Thymus (tissue), 11 donors: ENCODE measurements around the gene RECK. TPM values are rescaled to one million over a fixed set of nuclear protein-coding genes. Genes with fewer than 3 reads are reported as not detected.
A peak's percentile ranks its signal among the peaks of the same experiment; 100 is the strongest.

Experiments used
- DNase-seq, 9 donors: peaks; one replicate each; pipeline ENCODE4 v3.0.0-alpha.2; 2013; ENCODE audit warnings: low spot score in 9 of 9, low read depth in 6 of 9, missing footprints in 1 of 9
- H3K27ac ChIP-seq, 2 donors: one replicate each; pipeline ENCODE4 v1.5.1; 2013; ENCODE audit warnings: control low read depth in 1 of 2, low read depth in 1 of 2, low read length in 1 of 2, mild to moderate bottlenecking in 1 of 2, moderate library complexity in 1 of 2
- H3K27me3 ChIP-seq, 2 donors: one replicate each; pipeline ENCODE4 v1.5.1; 2013; ENCODE audit warnings: low read length in 1 of 2; ENCODE audit not compliant: control insufficient read depth in 2 of 2, insufficient read depth in 1 of 2
- H3K36me3 ChIP-seq, 2 donors: one replicate each; pipeline ENCODE4 v1.5.1; 2013; ENCODE audit warnings: low read length in 1 of 2, mild to moderate bottlenecking in 1 of 2, moderate library complexity in 1 of 2; ENCODE audit not compliant: control insufficient read depth in 2 of 2, insufficient read depth in 2 of 2
- H3K4me1 ChIP-seq, 2 donors: one replicate each; pipeline ENCODE4 v1.5.1; 2013; ENCODE audit warnings: low read length in 2 of 2; ENCODE audit not compliant: control insufficient read depth in 2 of 2, insufficient read depth in 2 of 2
- H3K4me3 ChIP-seq, 2 donors: one replicate each; pipeline ENCODE4 v1.5.1; 2013; ENCODE audit warnings: low read length in 2 of 2, control low read depth in 1 of 2, mild to moderate bottlenecking in 1 of 2
- H3K9me3 ChIP-seq, 2 donors: one replicate each; pipeline ENCODE4 v1.5.1; 2013; ENCODE audit warnings: low read length in 1 of 2, mild to moderate bottlenecking in 1 of 2; ENCODE audit not compliant: control insufficient read depth in 2 of 2, insufficient read depth in 1 of 2
- WGBS: extraction: QIAGEN DNeasy Blood & Tissue Kit; methylation state at CpG from one replicate; pipeline ENCODE4 v1.1.7; 2013; 5-methylcytosine and 5-hydroxymethylcytosine counted together
- polyA plus RNA-seq: library from polyadenylated mRNA; stranded (reverse); fragments of 200-250 nt; gene quantifications from one replicate; pipeline ENCODE4 v1.2.3, GENCODE V29; 2013
- total RNA-seq: library from RNA; stranded (reverse); fragments of 120-200 nt; gene quantifications from one replicate; pipeline ENCODE4 v1.2.4, GENCODE V29; 2013
- donor health status: healthy.

The RECK gene
- total and polyA plus RNA-seq, 2 donors: 3.3 to 6.6 TPM

GRCh38 chr9:36049408-36049807 is 12.7 kb downstream of the RECK start:
- H3K27ac ChIP-seq: no peak overlapping the region
- no peak overlapping the region for H3K4me3 ChIP-seq
- WGBS: 94% methylated on average over 4 of the region's 4 CpGs
- H3K9me3 ChIP-seq: no peaks in the 10 kb centered on the region
- peaks cover 0 to 2% of the 10 kb centered on the region in 2 donors for H3K36me3 ChIP-seq
- no peak for DNase-seq
- no peaks in the 10 kb centered on the region for H3K27me3 ChIP-seq
- H3K4me1 ChIP-seq: peaks cover 0 to 3% of the 10 kb centered on the region in 2 donors

GRCh38 chr9:36050476-36050875 is 13.8 kb downstream of the RECK start:
- no peak for DNase-seq
- WGBS: 96% methylated on average over 3 of the region's 3 CpGs
- H3K9me3 ChIP-seq: no peaks in the 10 kb centered on the region
- H3K27ac ChIP-seq: no peak overlapping the region
- H3K4me3 ChIP-seq: no peak overlapping the region
- H3K36me3 ChIP-seq: peaks cover 0 to 2% of the 10 kb centered on the region in 2 donors
- no peaks in the 10 kb centered on the region for H3K4me1 ChIP-seq
- H3K27me3 ChIP-seq: no peaks in the 10 kb centered on the region

DNA sequence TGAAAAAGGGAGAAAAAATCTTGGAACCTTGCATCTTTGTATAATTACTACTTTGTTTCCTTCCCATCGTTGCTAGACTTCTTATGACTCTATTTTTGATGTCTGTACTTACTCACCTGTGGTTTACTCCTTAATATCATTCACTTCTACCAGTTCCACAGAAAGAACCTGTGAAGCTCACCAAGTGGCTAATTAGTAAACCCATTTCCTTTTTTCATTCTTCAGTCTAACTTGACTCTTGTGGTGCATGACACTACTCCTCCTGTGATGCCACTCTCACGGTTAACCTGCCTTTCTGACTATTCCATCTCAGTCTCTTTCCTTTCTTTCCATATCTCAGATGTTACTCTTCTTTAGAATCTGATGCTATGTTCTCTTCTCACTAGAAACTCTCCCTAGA is 14.6 kb downstream of the RECK start:
- H3K27ac ChIP-seq: no peak overlapping the region
- DNase-seq: no peak
- H3K4me3 ChIP-seq: no peak overlapping the region
- WGBS: 81% methylated on average over 2 of the region's 2 CpGs
- H3K36me3 ChIP-seq: peaks cover 0 to 2% of the 10 kb centered on the region in 2 donors
- H3K4me1 ChIP-seq: no peaks in the 10 kb centered on the region
- H3K9me3 ChIP-seq: no peaks in the 10 kb centered on the region
- no peaks in the 10 kb centered on the region for H3K27me3 ChIP-seq

- DNase-seq: no peak
- 87% methylated on average over 3 of the region's 3 CpGs for WGBS
Observed at GRCh38 chr9:36053971-36054370, 17.3 kb downstream of the RECK start.

GRCh38 chr9:36056896-36057295 is 20.2 kb downstream of the RECK start:
- no peaks in the 10 kb centered on the region for H3K4me1 ChIP-seq
- WGBS: 85% methylated on average over 3 of the region's 3 CpGs
- H3K9me3 ChIP-seq: no peaks in the 10 kb centered on the region
- H3K4me3 ChIP-seq: no peak overlapping the region
- no peak overlapping the region for H3K27ac ChIP-seq
- no peak for DNase-seq
- peaks cover 0 to 2% of the 10 kb centered on the region in 2 donors for H3K36me3 ChIP-seq
- no peaks in the 10 kb centered on the region for H3K27me3 ChIP-seq

More at GRCh38 chr9:36053971-36054370, 17.3 kb downstream of the RECK start:
- no peaks in the 10 kb centered on the region for H3K27me3 ChIP-seq
- peaks cover 0 to 2% of the 10 kb centered on the region in 2 donors for H3K36me3 ChIP-seq
- no peak overlapping the region for H3K27ac ChIP-seq
- H3K9me3 ChIP-seq: no peaks in the 10 kb centered on the region
- H3K4me1 ChIP-seq: no peaks in the 10 kb centered on the region
- no peak overlapping the region for H3K4me3 ChIP-seq

GRCh38 chr9:36063804-36064447 is 27.2 kb downstream of the RECK start:
- H3K4me3 ChIP-seq: no peak overlapping the region
- H3K27me3 ChIP-seq: no peaks in the 10 kb centered on the region
- peaks cover 6 to 19% of the 10 kb centered on the region in 2 donors for H3K36me3 ChIP-seq
- no peaks in the 10 kb centered on the region for H3K9me3 ChIP-seq
- no peak for DNase-seq
- no peak overlapping the region for H3K27ac ChIP-seq
- WGBS: 96% methylated on average over 2 of the region's 2 CpGs
- H3K4me1 ChIP-seq: no peaks in the 10 kb centered on the region

DNA sequence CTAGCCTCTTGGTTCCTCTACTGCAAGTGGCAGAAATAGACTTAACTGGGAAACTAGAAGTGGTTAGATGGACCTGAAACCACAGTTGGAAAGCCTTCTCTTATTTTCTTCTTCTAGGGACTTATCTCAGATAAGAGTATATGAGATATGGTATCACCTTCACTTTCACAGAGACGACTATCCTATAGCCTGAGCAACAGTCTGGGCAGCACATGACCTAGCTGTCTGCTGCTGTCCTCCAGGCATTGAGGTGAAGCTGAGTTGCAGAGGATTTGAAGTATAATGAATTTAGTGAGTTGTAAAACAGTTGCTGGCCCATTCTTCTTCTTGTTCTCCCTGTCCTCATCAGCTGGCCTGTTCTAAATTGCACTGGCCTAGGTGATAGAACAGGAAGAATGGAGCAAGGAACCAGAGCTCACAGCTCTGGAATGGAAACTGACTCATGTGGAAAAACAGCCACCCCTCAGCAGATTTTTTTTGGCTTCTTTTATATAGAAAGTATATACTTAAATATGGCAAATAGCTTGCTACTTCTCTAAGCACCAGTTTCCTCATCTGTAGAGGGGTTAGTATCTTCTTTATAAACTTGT is 27.8 kb downstream of the RECK start:
- Histone ChIP-seq H3K27me3 (no peaks in the 10 kb centered on the region), H3K27ac (no peak overlapping the region), H3K4me3 (no peak overlapping the region), H3K4me1 (no peaks in the 10 kb centered on the region), H3K9me3 (no peaks in the 10 kb centered on the region), H3K36me3 (peaks cover 6 to 19% of the 10 kb centered on the region in 2 donors)
- 94% methylated on average over 1 of the region's 1 CpG for WGBS
- DNase-seq: no peak

- H3K36me3 ChIP-seq: peaks cover 0 to 6% of the 10 kb centered on the region in 2 donors
- H3K4me3 ChIP-seq: no peak overlapping the region
- H3K27ac ChIP-seq: no peak overlapping the region
- no peaks in the 10 kb centered on the region for H3K4me1 ChIP-seq
- WGBS: 98% methylated on average over 1 of the region's 1 CpG
- no peak for DNase-seq
- no peaks in the 10 kb centered on the region for H3K27me3 ChIP-seq
- no peaks in the 10 kb centered on the region for H3K9me3 ChIP-seq
Observed at GRCh38 chr9:36074055-36074454, 37.3 kb downstream of the RECK start.

DNA sequence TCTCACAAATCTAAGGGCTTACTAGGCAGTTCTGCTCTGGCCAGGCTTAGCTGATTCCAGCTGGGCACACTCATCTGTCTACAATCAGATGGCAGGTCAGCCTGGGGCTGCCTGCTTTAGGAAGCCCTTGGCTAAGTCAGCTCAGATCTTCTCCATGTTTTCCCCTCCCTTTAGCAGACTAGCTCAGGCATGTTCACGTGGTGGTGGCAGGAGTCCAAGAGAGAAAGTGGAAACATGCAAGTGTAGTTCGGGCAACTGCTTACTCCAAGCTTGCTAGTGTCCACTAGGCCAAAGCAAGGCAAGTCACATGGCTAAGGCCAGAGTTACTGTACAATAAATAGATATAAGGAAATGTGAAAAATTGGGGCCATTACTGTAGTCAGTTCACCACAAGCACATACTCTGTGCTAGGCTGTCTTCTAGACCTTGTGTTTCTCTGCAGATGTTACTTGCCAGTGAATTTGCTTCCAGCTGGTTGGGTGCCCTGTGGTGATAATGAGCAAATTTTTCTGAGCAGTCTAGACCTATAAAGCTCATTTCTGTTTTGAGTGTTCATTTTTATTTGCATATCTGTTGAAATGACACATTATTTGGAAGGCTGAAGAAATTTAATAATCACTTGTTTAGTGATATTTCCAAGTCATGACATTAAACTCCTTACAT is 38.3 kb downstream of the RECK start:
- H3K27me3 ChIP-seq: no peaks in the 10 kb centered on the region
- H3K36me3 ChIP-seq: peaks cover 0 to 6% of the 10 kb centered on the region in 2 donors
- H3K27ac ChIP-seq: peak overlapping the region in 1 of 2 donors; percentile 42
- no peaks in the 10 kb centered on the region for H3K9me3 ChIP-seq
- H3K4me3 ChIP-seq: no peak overlapping the region
- peak in 1 of 9 donors; percentile 25 for DNase-seq
- H3K4me1 ChIP-seq: no peaks in the 10 kb centered on the region
- WGBS: 88% methylated on average over 2 of the region's 2 CpGs
